Activated T-helper 17 cell treated with anti-CD3 and anti-CD28 coated beads, Interleukin-2, amount 50 U/mL, for 72 hours (primary cell): Measurements from ENCODE around the gene ATP13A3. TPM values are rescaled to one million over a fixed set of nuclear protein-coding genes. Genes with fewer than 3 reads are reported as not detected.
"Not testable (repeated sequence)": the region's sequence is repeated elsewhere in the genome, so short reads cannot be mapped to it uniquely, and the experiment has no call there.

ENCODE experiments used
- ATAC-seq: fragments of 150-1000 bp; cut with Tn5 transposase; replicated peaks from 2 replicates; pipeline ENCODE4 v1.10.0; 2021; ENCODE audit warnings: mild to moderate bottlenecking, moderate library complexity
- H3K27ac Mint-ChIP-seq: one replicate; pipeline ENCODE4 v1.8.0; 2022; ENCODE audit warnings: mixed read lengths
- H3K27me3 Mint-ChIP-seq: one replicate; pipeline ENCODE4 v1.8.0; 2022; ENCODE audit warnings: mixed read lengths
- H3K36me3 Mint-ChIP-seq: one replicate; pipeline ENCODE4 v1.8.0; 2022; ENCODE audit warnings: low read depth, mild to moderate bottlenecking, mixed read lengths
- H3K4me1 Mint-ChIP-seq: one replicate; pipeline ENCODE4 v1.8.0; 2022; ENCODE audit warnings: mixed read lengths
- H3K4me3 Mint-ChIP-seq: one replicate; pipeline ENCODE4 v1.8.0; 2022; ENCODE audit warnings: mild to moderate bottlenecking, mixed read lengths
- H3K9me3 Mint-ChIP-seq: one replicate; pipeline ENCODE4 v1.8.0; 2022; ENCODE audit warnings: mixed read lengths
- total RNA-seq, 2 donors: library from RNA; stranded (reverse); gene quantifications; one replicate each; pipeline ENCODE4 v1.2.3, GENCODE V29; 2022

The ATP13A3 gene
- 100 to 1,000 TPM; 121 to 126 TPM for total RNA-seq

DNA sequence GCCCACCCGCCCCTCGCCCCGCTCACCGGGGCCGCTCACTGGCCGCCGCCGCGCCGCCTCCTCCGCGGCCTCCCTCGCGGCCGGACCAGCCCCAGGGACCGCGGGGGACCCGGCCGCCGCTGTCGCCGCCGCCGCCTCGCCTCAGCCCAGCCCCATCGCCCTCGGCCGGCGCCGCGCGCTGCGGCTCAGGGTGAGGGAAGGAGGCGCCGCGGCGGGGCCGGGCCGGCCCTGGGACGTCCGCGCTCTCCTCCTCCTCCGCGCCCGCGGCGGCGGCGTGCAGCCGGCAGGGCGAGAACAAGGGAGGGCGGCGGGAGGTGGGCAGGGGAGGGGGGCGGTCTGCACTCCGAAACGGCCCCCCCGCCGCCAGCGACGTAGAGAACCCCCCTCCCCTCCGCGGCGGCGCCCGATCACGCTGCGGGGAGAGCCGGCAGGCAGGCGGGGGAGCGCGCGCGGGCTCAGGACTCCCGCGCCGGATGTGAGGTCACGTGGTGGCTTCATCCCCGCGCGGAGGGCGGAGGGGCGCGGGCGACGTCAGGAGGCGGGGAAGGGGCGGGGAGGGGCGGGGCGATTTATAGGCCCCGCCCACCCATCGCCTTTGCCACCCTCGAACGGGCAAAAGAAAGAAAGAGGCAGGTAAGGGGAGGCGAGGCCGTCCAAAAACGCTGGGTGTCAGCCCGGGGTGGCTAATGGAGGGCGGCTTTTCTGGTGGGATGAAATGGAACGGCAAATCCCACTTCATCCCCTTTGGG lies at the start of gene ATP13A3:
Gene ATP13A3, minus strand, starts transcription at position 463 of the 749 bp plus-strand sequence. CDS start 24,812 bp downstream, outside the sequence.
- H3K9me3 Mint-ChIP-seq = peaks cover 5% of the 10 kb centered on the region
- ATAC-seq = peak; percentile 74
- peaks cover 37% of the 10 kb centered on the region for H3K4me1 Mint-ChIP-seq
- peak within 1 kb of the TSS; percentile 96 for H3K4me3 Mint-ChIP-seq
- H3K36me3 Mint-ChIP-seq = peaks cover 79% of the 10 kb centered on the region
- peak within 1 kb of the TSS; percentile 96 for H3K27ac Mint-ChIP-seq
- no peaks in the 10 kb centered on the region for H3K27me3 Mint-ChIP-seq

- ATAC-seq, H3K9me3 Mint-ChIP-seq, H3K36me3 Mint-ChIP-seq, H3K27ac Mint-ChIP-seq, H3K27me3 Mint-ChIP-seq, H3K4me3 Mint-ChIP-seq, H3K4me1 Mint-ChIP-seq: not testable (repeated sequence)
Measured at GRCh38 chr3:194535199-194535598, 48.4 kb upstream of the ATP13A3 start.

DNA sequence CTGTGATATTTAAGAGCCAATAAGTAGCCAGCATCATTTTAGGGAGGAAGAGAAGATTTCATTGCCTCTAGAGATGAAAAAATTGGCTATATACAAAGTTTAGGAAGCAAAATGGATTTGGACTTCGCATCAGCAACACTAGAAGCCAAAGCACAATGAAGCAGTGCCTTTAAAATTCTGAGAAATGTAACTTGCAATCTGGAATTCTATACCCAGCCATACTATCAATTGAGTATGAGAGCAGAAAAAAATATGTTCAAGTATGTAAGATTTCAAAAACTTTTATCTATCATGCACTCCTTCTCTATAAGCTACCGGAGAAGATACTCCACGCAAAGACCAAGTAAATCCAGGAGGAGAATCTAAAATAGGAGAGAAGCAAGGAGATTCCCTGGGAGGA lies 47.4 kb upstream of the ATP13A3 start:
- H3K4me3 Mint-ChIP-seq = no peak overlapping the region
- H3K9me3 Mint-ChIP-seq = peaks cover 7% of the 10 kb centered on the region
- H3K36me3 Mint-ChIP-seq = no peaks in the 10 kb centered on the region
- H3K4me1 Mint-ChIP-seq = peaks cover 4% of the 10 kb centered on the region
- ATAC-seq = no peak
- H3K27ac Mint-ChIP-seq = no peak overlapping the region
- H3K27me3 Mint-ChIP-seq = peaks cover 4% of the 10 kb centered on the region

DNA sequence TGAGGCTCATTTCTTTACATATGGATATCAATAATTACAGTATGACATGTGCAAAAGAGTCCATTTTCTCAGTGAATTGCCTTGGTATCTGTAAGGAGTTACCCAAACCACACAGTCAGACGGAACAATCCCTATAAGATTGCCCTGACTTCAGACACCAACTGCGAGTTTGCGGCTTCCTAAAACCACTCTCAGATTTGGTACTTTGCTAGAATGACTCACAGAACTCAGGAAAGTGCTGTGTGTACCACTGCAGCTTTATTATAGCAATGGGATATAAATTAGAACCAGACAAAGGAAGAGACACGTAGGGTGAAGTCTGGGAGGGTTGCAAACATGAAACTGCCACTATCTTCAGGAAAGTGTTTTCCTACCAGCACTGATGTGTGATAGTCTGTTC lies 45.8 kb upstream of the ATP13A3 start:
- Mint-ChIP-seq H3K27me3 (peaks cover 7% of the 10 kb centered on the region), H3K36me3 (no peaks in the 10 kb centered on the region), H3K4me1 (peaks cover 1% of the 10 kb centered on the region), H3K27ac (no peak overlapping the region), H3K9me3 (peaks cover 7% of the 10 kb centered on the region), H3K4me3 (no peak overlapping the region)
- no peak for ATAC-seq

- ATAC-seq = no peak
- no peaks in the 10 kb centered on the region for H3K9me3 Mint-ChIP-seq
- no peak overlapping the region for H3K27ac Mint-ChIP-seq
- H3K4me3 Mint-ChIP-seq = no peak overlapping the region
- no peaks in the 10 kb centered on the region for H3K36me3 Mint-ChIP-seq
- peaks cover 4% of the 10 kb centered on the region for H3K4me1 Mint-ChIP-seq
- peaks cover 8% of the 10 kb centered on the region for H3K27me3 Mint-ChIP-seq
Measured at GRCh38 chr3:194527726-194528125, 40.9 kb upstream of the ATP13A3 start.

GRCh38 chr3:194526164-194526563 lies 39.4 kb upstream of the ATP13A3 start:
- no peaks in the 10 kb centered on the region for H3K36me3 Mint-ChIP-seq
- H3K27me3 Mint-ChIP-seq = peaks cover 8% of the 10 kb centered on the region
- no peak for ATAC-seq

DNA sequence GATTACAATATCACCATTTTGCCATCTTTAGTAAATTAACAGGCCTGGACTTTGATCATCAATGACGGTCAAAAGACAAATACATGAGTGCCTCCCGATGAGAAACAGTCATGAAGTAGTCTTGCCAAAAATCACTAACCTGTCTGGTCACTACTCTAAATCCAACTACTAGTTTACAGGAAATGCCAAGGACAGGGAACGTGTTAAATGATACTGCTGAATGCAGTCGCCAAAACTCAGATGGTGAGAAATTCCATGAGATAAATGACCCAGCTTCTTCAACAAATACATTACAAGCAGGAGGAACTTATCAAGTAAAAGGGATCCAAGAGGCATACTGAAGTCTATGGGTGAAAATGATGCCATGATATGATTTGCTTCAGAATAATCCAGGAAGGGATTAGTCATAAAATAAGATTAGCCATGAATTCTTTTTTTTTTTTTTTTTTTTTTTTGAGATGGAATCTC lies 35.8 kb upstream of the ATP13A3 start:
- H3K27ac Mint-ChIP-seq = no peak overlapping the region
- H3K4me1 Mint-ChIP-seq = peaks cover 35% of the 10 kb centered on the region
- no peak overlapping the region for H3K4me3 Mint-ChIP-seq
- H3K9me3 Mint-ChIP-seq = no peaks in the 10 kb centered on the region
- H3K36me3 Mint-ChIP-seq = no peaks in the 10 kb centered on the region
- no peak for ATAC-seq
- H3K27me3 Mint-ChIP-seq = peaks cover 5% of the 10 kb centered on the region

More at GRCh38 chr3:194526164-194526563, 39.4 kb upstream of the ATP13A3 start:
- Mint-ChIP-seq H3K4me3 (no peak overlapping the region), H3K9me3 (no peaks in the 10 kb centered on the region), H3K27ac (no peak overlapping the region), H3K4me1 (peaks cover 9% of the 10 kb centered on the region)

- peaks cover 5% of the 10 kb centered on the region for H3K27me3 Mint-ChIP-seq
- ATAC-seq = no peak
- peaks cover 31% of the 10 kb centered on the region for H3K4me1 Mint-ChIP-seq
- H3K4me3 Mint-ChIP-seq = peak overlapping the region; percentile 50
- no peak overlapping the region for H3K27ac Mint-ChIP-seq
- no peaks in the 10 kb centered on the region for H3K36me3 Mint-ChIP-seq
- no peaks in the 10 kb centered on the region for H3K9me3 Mint-ChIP-seq
Measured at GRCh38 chr3:194521510-194522260, 34.9 kb upstream of the ATP13A3 start.

GRCh38 chr3:194520682-194521162 lies 33.9 kb upstream of the ATP13A3 start:
- not testable (repeated sequence) for H3K36me3 Mint-ChIP-seq, H3K27me3 Mint-ChIP-seq, H3K9me3 Mint-ChIP-seq
- ATAC-seq = peak; percentile 98
- Mint-ChIP-seq H3K4me3 (peak overlapping the region; percentile 50), H3K27ac (peak overlapping the region; percentile 15), H3K4me1 (peaks cover 31% of the 10 kb centered on the region)

- peak overlapping the region; percentile 50 for H3K4me3 Mint-ChIP-seq
- not testable (repeated sequence) for H3K9me3 Mint-ChIP-seq, H3K36me3 Mint-ChIP-seq, ATAC-seq, H3K27me3 Mint-ChIP-seq
- peaks cover 31% of the 10 kb centered on the region for H3K4me1 Mint-ChIP-seq
- H3K27ac Mint-ChIP-seq = peak overlapping the region; percentile 15
Measured at GRCh38 chr3:194520201-194520600, 33.4 kb upstream of the ATP13A3 start.

DNA sequence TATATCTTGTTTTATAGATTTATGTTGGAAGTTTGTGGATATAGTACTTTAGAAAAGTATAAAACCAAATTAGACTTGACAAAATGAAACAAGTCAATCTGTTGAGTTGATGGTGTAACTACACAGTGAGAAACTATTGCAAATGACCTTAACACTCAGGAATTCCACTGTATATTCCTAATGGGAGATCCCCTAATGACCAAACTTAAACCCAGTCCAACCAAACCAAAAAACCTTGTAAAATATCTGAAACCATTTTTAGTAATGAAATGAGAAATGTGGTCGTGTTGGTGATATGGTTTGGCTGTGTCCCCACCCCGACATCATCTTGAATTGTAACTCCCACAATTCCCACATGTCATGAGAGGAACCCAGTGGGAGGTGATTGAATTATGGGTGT lies 31.9 kb upstream of the ATP13A3 start:
- Mint-ChIP-seq H3K27ac (peak overlapping the region; percentile 37), H3K9me3 (no peaks in the 10 kb centered on the region), H3K27me3 (no peaks in the 10 kb centered on the region), H3K4me1 (peaks cover 31% of the 10 kb centered on the region), H3K36me3 (no peaks in the 10 kb centered on the region), H3K4me3 (peak overlapping the region; percentile 0)
- peak; percentile 30 for ATAC-seq

- no peak overlapping the region for H3K4me3 Mint-ChIP-seq
- ATAC-seq = no peak
- no peaks in the 10 kb centered on the region for H3K9me3 Mint-ChIP-seq
- H3K27me3 Mint-ChIP-seq = no peaks in the 10 kb centered on the region
- no peak overlapping the region for H3K27ac Mint-ChIP-seq
- H3K36me3 Mint-ChIP-seq = no peaks in the 10 kb centered on the region
- peaks cover 31% of the 10 kb centered on the region for H3K4me1 Mint-ChIP-seq
Measured at GRCh38 chr3:194517333-194517732, 30.5 kb upstream of the ATP13A3 start.

GRCh38 chr3:194514626-194515025 lies 27.8 kb upstream of the ATP13A3 start:
- Mint-ChIP-seq H3K27ac (no peak overlapping the region), H3K36me3 (no peaks in the 10 kb centered on the region), H3K27me3 (no peaks in the 10 kb centered on the region), H3K9me3 (no peaks in the 10 kb centered on the region), H3K4me3 (no peak overlapping the region), H3K4me1 (peaks cover 13% of the 10 kb centered on the region)
- ATAC-seq = no peak

DNA sequence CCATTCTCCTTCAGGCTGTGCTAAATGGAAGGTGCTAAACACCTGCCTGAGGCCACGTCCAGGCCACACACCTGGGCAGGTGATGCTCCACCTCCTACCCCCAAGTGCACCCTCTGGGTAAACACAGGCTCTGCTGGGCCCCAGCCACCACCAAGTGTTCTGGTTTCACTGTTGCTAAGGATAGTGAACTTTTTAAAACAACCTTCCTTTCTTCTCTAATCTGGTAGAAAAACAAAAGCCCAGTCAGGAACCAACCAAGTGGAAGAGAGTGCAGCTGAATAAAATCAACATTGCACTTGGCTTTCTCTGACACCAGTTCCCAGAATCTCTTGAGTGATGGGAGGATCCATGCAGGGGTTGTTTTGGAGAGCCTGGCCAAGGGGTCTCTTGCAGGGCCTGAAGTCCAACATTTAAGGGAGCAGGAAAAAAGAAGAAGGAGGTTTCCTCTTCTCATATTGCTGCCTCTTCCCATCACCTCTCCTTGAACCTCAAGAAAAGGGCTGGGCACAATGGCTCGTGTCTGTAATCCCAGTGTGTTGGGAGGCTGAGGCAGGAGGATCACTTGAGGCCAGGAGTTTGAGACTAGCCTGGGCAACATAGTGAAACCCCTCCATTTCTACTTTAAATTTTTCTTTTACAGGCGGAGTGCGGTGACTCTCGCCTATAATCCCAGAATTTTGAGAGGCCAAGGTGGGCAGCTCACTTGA lies 26.2 kb upstream of the ATP13A3 start:
- Mint-ChIP-seq H3K36me3 (no peaks in the 10 kb centered on the region), H3K27ac (no peak overlapping the region), H3K27me3 (no peaks in the 10 kb centered on the region), H3K4me3 (no peak overlapping the region), H3K9me3 (no peaks in the 10 kb centered on the region), H3K4me1 (no peaks in the 10 kb centered on the region)
- ATAC-seq = no peak
